ENCODE results near the gene CBFA2T2.

DNA sequence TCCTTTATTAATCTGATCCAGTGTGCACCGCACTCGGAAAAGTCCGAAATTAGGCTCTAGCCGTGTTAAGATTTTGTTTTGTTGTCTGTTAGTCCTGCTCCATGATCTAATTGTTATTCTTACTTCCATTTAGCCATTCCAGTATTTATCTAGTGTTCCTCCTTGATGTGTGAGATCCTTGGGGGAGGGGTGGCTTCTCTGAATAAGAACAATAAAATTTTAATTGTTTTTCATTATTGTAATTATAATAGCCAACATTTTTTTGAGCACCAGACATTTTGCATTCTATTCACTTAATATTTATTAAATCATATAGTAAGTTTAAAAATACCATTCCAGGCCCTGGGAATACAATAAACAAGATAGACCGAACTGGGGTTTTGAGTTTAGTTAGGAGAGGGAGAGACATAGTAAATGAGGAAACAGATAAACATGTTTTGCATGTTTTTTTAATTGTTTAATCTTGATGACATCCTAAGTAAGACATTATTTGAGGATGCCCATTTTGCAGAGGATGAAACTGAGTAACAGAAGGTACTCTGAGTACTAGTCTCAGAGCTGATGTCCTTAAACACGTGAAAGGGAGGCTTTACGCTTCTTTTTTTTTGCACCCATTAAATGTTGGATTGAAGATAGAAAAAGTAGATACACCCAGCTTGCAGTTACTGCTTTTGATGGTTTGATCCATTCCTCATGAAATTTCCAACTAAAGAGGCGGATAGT is 1.2 kb downstream of the CBFA2T2 start:
- TF ChIP-seq, protein P1, sequence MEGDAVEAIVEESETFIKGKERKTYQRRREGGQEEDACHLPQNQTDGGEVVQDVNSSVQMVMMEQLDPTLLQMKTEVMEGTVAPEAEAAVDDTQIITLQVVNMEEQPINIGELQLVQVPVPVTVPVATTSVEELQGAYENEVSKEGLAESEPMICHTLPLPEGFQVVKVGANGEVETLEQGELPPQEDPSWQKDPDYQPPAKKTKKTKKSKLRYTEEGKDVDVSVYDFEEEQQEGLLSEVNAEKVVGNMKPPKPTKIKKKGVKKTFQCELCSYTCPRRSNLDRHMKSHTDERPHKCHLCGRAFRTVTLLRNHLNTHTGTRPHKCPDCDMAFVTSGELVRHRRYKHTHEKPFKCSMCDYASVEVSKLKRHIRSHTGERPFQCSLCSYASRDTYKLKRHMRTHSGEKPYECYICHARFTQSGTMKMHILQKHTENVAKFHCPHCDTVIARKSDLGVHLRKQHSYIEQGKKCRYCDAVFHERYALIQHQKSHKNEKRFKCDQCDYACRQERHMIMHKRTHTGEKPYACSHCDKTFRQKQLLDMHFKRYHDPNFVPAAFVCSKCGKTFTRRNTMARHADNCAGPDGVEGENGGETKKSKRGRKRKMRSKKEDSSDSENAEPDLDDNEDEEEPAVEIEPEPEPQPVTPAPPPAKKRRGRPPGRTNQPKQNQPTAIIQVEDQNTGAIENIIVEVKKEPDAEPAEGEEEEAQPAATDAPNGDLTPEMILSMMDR (IDR thresholded peaks at IDR 0.05): no peak
- TF ChIP-seq REST (IDR thresholded peaks at IDR 0.05; ENCODE audit: insufficient read depth in 1 of 2, low read depth in 2 of 2, low read length in 1 of 2) (no peak), POLR2AphosphoS5 (IDR thresholded peaks at IDR 0.05; ENCODE audit: low read depth, low read length) (no peak)

Measured in Panc1 (cell line).